Adrenal gland (tissue), 5 donors: ENCODE results near the gene KIF26B.

Experiments used
- POLR2A ChIP-seq, 2 donors: fragments of 450-650 bp; IDR thresholded peaks; one replicate each; pipeline ENCODE4 v1.6.1; 2017; ENCODE audit warnings: antibody characterized with exemption in 2 of 2, mild to moderate bottlenecking in 2 of 2, moderate library complexity in 1 of 2
- TF ChIP-seq, protein P1 (sequence below), 6 experiments: fragments of 450-650 bp in 4 of 6; fragments of 200-600 bp in 2 of 6; sonication (generic) in 1 of 6; IDR thresholded peaks; 1 replicate in 5 of 6; 2 replicates in 1 of 6; pipeline versions ENCODE4 v1.5.1 to v1.8.0; 2016 to 2021; ENCODE audit warnings: antibody characterized with exemption in 6 of 6, mild to moderate bottlenecking in 2 of 6, moderate library complexity in 1 of 6
- donor health status: DM: no; HTN: no; CAD: no.

DNA sequence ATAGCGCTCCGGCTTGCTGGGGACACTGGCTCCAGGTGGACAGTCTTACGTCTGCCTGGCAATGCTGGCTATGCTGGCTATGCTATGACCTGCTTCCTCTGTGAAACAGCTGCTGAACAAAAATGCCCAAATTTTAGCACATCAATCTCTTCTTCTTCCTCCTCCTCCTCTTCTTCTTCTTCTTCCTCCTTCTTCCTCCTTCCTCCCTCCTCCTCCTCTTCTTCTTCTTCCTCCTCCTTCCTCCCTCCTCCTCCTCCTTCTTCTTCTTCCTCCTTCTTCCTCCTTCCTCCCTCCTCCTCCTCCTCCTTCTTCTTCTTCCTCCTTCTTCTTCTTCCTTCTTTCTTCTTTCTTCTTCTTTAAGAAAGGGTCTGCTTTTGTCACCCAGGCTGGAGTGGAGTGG lies 401.3 kb downstream of the KIF26B start:
- TF ChIP-seq POLR2A (IDR thresholded peaks at IDR 0.05): no peak
- TF ChIP-seq, protein P1, sequence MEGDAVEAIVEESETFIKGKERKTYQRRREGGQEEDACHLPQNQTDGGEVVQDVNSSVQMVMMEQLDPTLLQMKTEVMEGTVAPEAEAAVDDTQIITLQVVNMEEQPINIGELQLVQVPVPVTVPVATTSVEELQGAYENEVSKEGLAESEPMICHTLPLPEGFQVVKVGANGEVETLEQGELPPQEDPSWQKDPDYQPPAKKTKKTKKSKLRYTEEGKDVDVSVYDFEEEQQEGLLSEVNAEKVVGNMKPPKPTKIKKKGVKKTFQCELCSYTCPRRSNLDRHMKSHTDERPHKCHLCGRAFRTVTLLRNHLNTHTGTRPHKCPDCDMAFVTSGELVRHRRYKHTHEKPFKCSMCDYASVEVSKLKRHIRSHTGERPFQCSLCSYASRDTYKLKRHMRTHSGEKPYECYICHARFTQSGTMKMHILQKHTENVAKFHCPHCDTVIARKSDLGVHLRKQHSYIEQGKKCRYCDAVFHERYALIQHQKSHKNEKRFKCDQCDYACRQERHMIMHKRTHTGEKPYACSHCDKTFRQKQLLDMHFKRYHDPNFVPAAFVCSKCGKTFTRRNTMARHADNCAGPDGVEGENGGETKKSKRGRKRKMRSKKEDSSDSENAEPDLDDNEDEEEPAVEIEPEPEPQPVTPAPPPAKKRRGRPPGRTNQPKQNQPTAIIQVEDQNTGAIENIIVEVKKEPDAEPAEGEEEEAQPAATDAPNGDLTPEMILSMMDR (IDR thresholded peaks at IDR 0.05): no peak
